Glomerular visceral epithelial cell (primary cell): ENCODE data around the gene RIC3.

Experiments used
- DNase-seq: peaks from one replicate; pipeline ENCODE4 v3.0.0-alpha.2; 2016; ENCODE audit errors: extremely low spot score

The RIC3 gene

GRCh38 chr11:8103909-8104308 lies 64.9 kb downstream of the RIC3 start:
- DNase-seq = no peak

GRCh38 chr11:8102965-8103364 lies 65.9 kb downstream of the RIC3 start:
- DNase-seq = no peak

- DNase-seq = no peak
Observed at GRCh38 chr11:8102296-8102915, 66.4 kb downstream of the RIC3 start.

GRCh38 chr11:8101421-8101820 lies 67.4 kb downstream of the RIC3 start:
- DNase-seq = no peak

GRCh38 chr11:8100605-8101004 lies 68.2 kb downstream of the RIC3 start:
- no peak for DNase-seq

GRCh38 chr11:8100158-8100557 lies 68.7 kb downstream of the RIC3 start:
- no peak for DNase-seq

- peak; percentile 71 for DNase-seq
Observed at GRCh38 chr11:8099291-8099899, 69.4 kb downstream of the RIC3 start.

- no peak for DNase-seq
Observed at GRCh38 chr11:8098879-8099278, 69.9 kb downstream of the RIC3 start.

GRCh38 chr11:8098361-8098760 lies 70.5 kb downstream of the RIC3 start:
- no peak for DNase-seq

- DNase-seq = no peak
Observed at GRCh38 chr11:8097926-8098325, 70.9 kb downstream of the RIC3 start.

GRCh38 chr11:8097468-8097867 lies 71.4 kb downstream of the RIC3 start:
- DNase-seq = no peak

GRCh38 chr11:8097062-8097461 lies 71.8 kb downstream of the RIC3 start:
- DNase-seq = no peak

GRCh38 chr11:8096575-8096974 lies 72.2 kb downstream of the RIC3 start:
- no peak for DNase-seq

GRCh38 chr11:8095806-8096522 lies 72.9 kb downstream of the RIC3 start:
- no peak for DNase-seq

GRCh38 chr11:8095371-8095770 lies 73.5 kb downstream of the RIC3 start:
- DNase-seq = no peak

GRCh38 chr11:8094656-8095055 lies 74.2 kb downstream of the RIC3 start:
- no peak for DNase-seq

GRCh38 chr11:8093931-8094575 lies 74.8 kb downstream of the RIC3 start:
- DNase-seq = no peak

GRCh38 chr11:8092587-8093424 lies 76.0 kb downstream of the RIC3 start:
- DNase-seq = peak; percentile 60

- no peak for DNase-seq
Observed at GRCh38 chr11:8091721-8092120, 77.1 kb downstream of the RIC3 start.

GRCh38 chr11:8090756-8091155 lies 78.1 kb downstream of the RIC3 start:
- DNase-seq = no peak

- DNase-seq = no peak
Observed at GRCh38 chr11:8089791-8090510, 78.9 kb downstream of the RIC3 start.
